Glomerular endothelial cell (primary cell): ENCODE measurements around the gene PRR19. TPM values are rescaled to one million over a fixed set of nuclear protein-coding genes. Genes with fewer than 3 reads are reported as not detected.
"Not testable (repeated sequence)": the region's sequence is repeated elsewhere in the genome, so short reads cannot be mapped to it uniquely, and the experiment has no call there.

ENCODE experiments used
- DNase-seq: peaks from one replicate; pipeline ENCODE4 v3.0.0-alpha.2; 2011; ENCODE audit warnings: low read depth, low spot score; ENCODE audit errors: extremely low read depth
- total RNA-seq: library from RNA; depleted of rRNA; stranded (reverse); fragments of >200 nt; gene quantifications from 2 replicates; pipeline ENCODE4 v1.2.3, GENCODE V29; 2015

PRR19 gene
- total RNA-seq, 1 donor from 2014 or later = 1.8 TPM

DNA sequence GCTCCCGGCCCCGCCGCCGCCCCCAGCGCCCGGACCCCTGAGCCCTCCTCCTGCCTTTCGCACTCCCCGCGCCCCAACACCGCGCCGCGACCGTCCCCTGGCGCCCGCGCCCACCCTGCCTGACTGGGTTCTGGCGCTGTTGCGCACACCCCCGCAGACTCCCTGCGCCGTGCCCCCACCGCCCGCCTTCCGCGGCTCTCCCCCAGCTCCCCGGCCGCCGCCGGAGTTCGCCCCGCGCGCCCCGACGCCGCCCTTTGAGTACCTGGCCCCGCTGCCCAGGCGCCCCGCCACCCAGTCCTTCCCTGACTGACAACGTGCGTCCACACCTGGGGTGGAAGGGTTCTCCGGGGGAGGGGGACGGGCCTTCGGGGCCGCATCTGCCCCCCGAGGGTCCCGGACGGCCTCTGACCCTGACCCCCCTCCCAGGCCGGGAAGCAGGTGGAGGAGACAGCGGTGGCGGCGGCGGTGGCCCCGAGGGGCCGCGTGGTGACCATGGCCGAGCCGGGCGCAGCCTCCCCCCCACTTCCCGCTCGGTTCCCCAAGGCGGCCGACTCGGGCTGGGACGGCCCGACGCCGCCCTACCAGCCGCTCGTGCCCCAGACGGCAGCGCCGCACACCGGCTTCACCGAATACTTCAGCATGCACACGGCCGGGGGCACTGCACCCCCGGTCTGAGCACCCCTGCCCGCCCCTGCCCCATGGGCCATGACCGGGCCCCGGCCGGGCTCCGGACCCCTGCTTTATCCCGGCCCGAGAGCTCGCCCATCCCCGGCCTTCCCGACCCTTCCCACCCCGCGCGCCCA is 22.1 kb downstream of the PRR19 start:
- no peak for DNase-seq

DNA sequence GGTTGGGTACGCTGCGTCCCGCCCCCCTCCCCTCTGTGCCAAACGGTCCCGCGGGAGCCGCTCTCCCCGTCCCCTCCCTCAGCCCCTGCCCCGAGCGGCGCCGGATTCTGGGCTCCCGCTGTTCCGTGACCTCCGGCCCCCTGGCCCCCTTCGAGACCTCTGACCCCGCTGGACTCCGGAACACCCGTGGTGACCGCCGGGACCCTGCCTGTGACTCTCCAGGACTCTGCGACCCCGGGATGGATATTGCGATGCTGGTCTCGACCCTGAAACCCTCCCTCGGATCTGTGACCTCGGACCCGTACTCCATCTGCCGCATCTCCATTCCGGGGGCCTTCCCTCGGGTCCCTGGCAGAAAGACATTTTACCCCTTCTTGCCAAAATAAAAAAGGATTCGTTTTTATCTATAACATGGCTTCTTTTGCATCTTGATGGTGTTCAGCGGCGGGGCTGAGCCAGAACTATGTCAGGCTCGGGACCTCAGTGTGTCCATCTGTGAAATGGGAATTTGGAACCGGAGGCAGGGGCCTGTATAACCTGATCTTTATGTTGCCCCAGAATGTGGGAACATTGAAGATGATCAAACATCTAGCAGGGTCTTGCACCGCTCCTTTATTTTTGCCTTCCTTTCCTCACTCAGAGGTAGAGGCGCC is 22.8 kb downstream of the PRR19 start:
- DNase-seq = no peak

DNA sequence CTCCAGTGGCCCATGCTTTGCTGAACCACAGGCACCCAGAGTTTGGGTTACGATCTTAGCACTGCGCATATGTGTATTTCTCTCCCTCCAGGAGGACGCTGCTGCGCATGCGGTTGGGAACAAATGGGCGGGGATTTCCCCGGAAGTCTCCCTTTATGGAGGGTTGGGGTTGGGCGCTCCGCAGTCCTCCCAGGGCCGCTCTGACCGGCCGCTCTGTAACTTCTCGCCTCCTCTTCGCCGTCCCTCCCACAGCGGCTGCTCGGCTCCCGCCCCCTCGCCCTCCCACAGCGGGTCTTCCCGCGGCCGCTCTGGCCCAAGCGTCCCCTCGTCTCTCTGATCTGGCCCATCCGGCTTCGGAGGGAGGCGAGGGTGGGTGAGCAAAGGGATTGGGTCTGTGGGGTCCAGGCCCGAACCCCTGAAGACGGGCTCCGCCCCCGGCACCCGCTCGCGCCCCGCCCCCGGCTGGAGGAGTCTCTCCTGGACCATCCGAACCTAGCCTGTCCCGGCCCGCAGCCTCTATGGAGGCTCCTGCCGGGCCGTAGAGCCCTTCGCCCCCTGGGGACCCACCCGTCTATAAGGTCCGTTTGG is 23.5 kb downstream of the PRR19 start, which contains the start of gene MEGF8:
MEGF8 (plus strand) TSS at position 328 of the 588 bp plus-strand sequence. CDS start 609 bp downstream, outside the sequence.
- DNase-seq = peak; percentile 96

DNA sequence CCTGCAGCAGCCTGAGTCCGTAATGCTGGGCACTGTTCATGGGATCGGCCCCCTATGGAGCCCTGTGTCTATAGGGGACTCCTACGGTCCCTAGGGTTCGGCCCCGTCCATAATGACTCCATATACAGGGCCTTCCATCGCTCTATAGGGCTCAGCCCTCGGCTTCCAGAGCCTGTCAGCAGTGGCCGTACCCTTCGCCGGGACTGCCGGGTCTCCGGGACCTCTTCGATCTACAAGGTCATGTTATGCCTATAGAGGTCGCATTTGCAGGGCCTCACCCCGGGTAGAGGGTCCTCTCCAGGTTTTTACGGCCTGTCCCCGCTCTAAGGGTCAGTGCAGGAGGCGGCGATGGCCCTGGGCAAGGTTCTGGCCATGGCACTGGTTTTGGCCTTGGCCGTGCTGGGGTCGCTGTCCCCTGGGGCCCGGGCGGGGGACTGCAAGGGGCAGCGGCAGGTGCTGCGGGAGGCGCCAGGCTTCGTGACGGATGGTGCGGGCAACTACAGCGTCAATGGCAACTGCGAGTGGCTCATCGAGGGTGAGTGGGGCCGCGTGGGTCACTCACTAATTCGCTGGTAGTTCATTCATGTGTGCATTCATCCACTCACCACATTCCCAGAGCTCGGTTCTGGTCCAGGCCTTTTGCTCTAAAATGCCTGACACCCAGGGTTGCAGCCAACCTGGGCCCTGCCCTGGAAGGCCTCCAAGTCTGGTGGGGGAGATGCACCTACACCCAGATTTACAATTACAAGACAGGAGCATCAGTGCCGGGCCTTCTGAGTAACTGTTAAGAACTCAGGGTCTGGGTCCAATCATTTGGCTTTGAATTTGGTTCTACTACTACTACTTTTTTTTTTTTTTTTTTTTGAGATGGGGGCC is 24.2 kb downstream of the PRR19 start:
- DNase-seq = no peak

DNA sequence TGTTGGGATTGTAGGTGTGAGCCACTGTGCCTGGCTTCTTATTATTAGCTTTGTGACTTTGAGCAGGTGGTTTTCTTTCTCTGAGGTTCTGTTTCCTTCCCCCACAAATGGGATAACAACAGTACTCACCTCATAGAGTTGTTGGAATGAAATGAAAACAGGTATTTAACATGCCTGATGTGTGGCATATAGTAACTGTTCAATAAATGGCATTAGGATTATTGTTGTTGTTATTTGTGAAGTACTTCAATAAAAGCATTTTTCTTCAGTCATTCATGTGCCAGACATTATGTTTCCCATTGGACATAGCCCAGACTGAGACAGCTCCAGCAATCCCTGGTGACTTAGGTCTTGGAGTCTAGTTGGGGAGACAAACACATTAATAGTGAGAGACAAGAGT is 25.0 kb downstream of the PRR19 start:
- DNase-seq = no peak

DNA sequence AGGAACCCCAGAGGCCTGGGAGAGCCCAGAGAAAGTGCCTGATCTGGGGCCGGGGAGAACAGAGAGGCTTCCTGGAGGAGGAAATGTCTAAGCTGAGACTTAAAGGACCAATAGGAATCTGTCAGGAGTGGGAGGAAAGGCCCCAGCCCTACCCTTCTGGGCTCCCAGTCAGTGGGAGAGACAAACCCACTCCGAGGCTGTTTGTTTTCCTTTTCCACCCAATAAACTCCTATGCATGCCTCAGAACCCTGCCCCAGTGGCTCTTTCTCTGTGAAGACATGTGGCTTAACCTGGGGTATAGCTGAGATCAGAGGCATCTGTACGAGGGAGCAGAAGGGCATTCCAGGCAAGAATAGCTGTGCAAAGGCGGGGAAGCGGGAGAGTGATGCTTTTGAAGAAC is 25.4 kb downstream of the PRR19 start:
- no peak for DNase-seq

DNA sequence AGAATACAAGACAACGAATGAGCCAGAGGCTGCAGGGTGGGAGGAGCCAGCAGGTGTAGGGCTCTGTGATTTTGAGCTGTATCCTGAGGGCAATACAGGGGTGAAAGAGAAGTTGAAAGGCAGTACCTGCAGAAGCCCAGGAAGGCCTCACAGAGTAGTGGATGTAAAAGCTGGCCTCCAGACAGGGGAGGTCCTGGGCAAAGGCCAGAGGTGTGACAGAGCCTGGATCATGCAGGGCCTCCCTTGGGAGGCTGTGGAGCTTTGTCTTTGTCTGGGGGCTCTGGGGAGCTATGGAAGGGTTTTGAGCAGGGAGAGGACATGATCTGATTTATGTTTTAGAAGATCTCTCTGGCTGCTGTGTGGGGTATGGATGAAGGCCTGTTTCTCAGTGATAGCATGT is 26.2 kb downstream of the PRR19 start:
- DNase-seq = no peak

DNA sequence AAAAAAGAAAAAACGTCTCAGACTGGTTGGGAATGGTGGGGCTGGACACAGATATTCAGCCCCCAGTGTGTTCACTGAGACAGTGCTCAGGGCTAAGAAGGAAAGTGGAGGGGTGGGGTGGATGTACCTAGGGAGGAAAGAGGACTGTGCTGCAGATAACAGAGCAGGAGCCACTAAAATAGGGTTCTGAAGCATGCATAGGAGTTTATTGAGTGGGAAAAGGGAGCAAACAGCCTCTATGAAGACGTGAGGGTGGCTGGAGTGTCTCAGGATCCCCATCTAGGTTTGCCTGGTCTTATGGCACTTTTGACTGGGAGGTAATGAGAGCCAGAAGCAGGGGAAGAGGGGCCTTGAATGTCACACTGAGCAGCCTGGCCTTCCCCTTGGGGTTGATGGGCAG is 26.9 kb downstream of the PRR19 start:
- DNase-seq = no peak

DNA sequence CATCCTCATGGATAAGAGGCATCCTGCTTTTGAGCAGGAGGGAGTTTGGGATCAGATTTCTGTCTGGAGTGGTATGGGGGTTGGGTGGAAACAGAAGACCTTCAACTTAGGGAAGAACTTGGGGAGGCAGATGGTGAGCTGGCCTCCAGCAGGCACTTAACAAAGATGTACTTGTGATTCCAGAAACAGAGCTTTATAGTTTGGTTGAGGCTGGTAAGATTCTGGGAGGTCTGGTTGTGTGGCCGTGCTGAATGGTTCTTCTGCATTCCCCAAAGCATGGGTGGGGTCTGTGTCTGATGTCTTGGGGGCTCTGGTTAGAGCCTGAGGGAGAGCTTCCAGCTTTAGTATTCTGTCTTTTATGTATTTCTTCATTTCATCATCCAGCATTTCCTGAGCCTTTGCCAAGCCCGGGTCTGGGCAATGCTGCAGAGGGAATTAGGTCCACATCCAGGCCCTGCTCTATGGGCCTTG is 28.3 kb downstream of the PRR19 start:
- no peak for DNase-seq

DNA sequence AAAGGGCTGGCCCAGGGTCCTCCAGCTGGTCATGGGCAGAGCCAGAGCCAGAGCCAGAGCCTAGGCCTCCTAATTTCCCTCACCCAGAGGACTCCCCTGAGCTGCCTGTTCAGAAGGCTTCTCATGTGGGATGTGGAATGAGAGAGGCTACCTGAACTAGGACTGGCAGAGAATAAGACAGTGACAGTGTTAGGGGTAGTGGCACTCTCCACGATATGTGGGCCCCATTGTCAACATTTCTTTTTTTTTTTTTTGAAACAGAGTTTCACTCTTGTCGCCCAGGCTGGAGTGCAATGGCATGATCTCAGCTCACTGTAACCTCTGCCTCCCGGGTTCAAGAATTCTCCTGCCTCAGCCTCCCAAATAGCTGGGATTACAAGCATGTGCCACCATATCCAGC is 29.4 kb downstream of the PRR19 start:
- DNase-seq = not testable (repeated sequence)

DNA sequence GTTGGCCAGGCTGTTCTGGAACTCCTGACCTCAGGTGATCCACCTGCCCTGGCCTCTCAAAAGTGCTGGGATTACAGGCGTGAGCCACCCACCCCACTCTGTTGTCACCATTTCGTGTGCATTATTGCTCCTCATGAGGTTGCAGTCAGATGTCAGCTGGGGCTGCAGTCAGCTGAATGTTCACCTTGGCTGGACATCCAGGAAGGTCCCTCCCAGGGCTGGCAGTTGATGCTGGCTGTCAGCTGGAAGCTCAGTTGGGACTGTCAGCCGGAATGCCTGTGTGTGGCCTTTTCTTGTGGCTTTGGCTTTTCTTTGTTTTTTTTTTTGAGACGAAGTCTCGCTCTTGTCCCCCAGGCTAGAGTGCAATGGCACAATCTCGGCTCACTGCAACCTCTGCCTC is 30.1 kb downstream of the PRR19 start:
- DNase-seq = no peak

DNA sequence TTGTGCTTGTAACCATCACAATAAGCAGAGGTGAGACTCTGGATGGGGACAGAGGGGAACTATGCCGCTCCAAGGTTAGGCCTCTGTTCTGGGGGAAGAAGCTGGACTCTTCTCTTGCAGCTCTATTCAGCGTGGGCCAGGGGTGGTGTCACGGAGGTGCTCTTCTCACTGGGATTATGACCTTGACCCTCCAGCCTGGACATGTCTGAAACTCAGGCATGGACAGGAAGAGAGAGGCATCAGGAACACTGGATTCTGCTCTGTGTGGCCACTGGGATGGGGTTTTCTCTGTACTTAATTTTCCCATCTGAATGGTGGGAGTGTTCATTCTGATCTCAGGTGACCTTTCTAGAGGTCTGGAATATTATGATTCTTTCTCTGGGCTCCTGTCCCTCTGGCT is 31.1 kb downstream of the PRR19 start:
- no peak for DNase-seq

DNA sequence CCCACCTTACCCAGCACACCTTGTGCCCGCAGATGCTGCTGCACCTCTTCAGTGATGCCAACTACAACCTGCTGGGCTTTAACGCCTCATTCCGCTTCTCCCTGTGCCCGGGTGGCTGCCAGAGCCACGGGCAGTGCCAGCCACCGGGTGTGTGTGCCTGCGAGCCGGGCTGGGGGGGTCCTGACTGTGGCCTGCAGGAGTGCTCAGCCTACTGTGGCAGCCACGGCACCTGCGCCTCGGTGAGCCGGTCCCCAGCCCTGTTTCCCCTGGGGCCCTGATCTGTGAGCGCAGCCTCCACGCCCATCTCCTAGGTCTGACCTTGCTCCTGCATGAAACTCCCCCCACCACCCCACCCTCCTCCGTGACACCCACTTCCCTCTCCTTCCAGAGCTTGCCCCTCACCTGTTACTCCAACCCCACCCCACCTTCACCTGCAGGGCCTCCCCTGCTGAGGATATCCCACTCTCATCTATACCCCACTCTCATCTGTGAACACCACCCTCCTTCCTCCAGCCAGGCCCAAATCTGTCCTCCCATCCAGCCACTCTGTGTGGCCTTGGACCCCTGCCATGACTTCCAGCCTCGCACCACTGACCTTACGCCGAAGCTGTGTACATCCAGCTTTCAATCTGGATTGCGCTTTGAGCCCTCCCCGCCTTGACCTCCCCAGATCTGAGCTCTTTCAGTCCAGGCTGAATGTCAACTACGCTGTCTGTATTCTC is 32.2 kb downstream of the PRR19 start:
- no peak for DNase-seq

DNA sequence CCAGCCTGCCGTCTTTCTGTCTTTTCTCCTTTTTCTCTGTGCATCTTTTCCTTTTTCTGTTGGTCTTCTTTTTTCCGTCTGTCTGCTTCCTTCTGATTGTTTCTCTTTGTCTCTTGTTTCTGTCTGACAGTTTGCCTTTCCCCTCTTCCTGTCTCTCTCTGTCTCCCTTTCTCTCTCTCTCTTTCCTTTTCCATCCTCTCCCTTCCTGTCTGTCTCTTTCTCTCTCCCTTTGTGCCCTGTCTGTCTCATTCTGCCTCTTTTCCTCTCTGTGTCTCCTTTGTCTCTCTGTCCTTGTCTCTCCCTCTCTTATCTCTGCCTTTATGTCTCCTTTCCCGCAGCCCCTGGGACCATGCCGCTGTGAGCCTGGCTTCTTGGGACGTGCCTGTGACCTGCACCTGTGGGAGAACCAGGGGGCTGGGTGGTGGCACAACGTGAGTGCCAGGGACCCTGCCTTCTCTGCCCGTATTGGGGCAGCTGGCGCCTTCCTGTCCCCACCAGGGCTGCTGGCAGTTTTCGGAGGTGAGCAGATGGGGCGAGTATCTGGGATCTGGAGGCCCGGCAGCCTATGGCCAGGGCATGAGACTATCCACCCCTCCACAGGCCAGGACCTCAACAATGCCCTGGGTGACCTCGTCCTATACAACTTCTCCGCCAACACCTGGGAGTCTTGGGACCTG is 32.9 kb downstream of the PRR19 start:
- DNase-seq = no peak

DNA sequence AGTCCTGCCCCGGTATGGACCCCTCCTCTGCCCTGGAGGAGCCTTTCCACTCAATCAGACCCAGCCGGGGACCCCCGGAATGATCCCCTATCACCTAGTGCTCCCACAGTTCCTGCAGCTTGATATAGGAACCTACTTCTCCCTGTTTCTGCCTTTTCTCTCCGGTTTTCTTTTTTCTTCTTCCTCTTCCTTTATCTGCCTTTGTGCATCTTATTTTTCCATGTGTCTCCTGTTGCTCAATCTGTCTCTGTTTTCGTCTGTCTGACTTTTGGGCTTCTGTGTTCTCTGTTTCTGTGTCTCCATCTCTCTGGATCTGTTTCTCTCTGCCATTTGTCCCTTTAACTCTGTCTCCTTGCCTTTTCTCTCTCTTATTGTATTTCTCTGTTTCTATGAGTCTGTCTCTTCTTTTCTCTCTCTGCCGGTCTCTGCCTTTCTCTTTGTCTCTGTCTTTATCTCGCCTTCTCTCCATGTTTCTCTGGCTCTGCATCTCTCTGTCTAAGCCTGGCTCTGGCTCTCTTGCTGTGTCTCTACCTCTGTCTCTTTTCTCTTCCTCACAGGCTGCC is 33.5 kb downstream of the PRR19 start:
- no peak for DNase-seq

DNA sequence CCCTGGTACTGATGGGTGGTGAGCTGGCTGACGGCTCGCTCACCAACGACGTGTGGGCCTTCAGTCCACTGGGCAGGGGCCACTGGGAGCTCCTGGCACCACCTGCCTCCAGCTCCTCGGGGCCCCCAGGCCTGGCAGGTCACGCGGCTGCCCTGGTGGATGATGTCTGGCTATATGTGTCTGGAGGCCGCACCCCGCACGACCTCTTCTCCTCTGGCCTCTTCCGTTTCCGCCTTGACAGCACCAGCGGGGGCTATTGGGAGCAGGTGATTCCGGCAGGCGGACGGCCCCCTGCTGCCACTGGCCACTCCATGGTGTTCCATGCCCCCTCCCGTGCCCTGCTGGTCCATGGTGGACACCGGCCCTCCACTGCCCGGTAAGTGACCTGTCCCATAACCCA is 34.0 kb downstream of the PRR19 start:
- no peak for DNase-seq

DNA sequence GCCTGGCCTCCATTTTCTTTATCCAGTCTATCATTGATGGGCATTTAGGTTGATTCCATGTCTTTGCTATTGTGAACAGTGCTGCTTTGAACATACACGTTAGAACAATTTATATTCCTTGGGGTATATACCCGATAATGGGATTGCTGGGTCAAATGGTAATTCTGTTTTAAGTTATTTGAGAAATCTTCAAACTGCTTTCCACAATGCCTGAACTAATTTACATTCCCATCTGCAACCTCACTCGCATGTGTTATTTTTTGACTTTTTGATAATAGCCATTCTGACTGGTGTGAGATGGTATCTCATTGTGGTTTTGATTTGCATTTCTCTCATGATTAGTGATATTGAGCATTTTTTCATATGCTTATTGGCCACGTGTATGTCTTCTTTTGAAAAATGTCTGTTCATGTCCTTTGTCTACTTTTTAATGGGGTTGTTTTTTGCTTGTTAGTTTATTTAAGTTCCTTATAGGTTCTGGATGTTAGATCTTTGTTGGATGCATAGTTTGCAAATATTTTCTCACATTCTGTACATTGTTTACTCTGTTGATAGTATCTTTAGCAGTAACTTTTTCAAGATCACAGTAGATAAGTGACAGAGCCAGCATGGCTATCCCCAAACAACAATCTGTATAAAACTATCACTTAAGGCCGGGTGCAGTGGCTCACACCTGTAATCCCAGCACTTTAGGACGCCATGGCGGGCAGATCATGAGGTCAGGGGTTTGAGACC is 37.4 kb downstream of the PRR19 start:
- not testable (repeated sequence) for DNase-seq

DNA sequence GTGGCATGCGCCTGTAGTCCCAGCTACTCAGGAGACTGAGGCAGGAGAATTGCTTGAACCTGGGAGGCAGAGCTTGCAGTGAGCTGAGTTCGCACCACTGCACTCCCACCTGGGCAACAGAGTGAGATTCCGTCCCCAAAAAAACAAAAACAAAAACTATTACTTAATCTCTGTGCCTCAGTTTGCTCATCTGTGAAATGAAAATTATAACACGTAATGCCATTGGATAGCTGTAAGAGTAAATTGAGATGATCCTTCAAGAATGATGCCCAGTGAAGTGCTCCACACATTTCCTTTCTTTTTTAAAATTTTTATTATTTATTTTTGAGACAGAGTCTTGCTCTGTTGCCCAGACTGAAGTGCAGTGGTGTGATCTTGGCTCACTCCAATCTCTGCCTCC is 38.0 kb downstream of the PRR19 start:
- not testable (repeated sequence) for DNase-seq
